ENCODE data around the gene INPP4B.
"Not testable (repeated sequence)": the region's sequence is repeated elsewhere in the genome, so short reads cannot be mapped to it uniquely, and the experiment has no call there.

INPP4B gene

DNA sequence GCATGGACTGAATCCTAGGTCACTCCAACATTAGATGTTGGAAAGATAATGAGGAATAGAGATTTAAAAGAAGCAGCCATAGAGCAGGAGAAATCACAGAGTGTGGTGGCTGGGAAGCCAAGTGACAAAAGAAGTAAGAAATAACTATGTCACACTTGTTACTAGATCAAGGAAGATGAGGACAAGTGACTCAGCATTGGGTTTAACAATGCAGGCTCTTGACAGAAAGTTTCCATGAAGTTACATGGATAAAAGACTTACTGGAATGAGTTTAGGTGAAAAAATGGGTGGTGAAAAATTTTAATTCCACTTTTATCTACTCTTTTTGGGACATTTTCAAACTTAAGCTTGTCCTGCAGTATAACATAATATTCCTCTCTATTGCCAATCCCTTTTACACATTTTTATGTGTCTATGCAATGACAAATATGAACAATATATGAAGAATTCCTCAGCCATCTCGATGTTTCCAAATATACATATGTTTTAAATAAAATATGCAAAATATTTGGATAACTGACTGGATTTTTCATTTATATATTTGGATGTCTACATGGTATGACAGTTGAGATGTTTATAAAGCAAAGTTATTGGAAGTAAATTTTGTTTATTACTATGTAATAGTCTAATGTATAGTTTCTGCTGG lies 747.1 kb downstream of the INPP4B start:
- H3K4me1 Mint-ChIP-seq: no peaks in the 10 kb centered on the region

DNA sequence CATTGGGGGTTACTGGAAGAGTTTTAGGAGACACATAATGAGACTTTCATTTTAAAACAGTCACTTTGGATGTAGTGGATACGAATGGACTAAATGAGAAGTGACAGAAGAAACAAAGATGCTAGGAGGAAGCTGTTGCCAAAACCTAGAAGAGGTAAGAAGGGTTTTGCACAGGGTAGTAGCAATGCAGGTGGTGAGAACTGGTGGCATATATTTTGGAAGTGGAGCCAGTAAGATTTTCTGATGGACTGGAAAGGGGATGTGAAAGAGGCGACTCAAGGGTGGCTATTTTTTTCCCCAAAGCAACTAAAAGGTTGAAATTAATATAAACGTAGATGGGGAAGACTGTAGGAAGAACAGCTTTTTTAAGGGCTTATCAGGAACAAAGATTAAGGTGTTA lies 747.7 kb downstream of the INPP4B start:
- ATAC-seq: no peak
- H3K4me3 Mint-ChIP-seq: no peak overlapping the region
- peaks cover 5% of the 10 kb centered on the region for H3K9me3 Mint-ChIP-seq

More for the DNA sequence above, 747.1 kb downstream of the INPP4B start:
- Mint-ChIP-seq H3K9me3 (peaks cover 5% of the 10 kb centered on the region), H3K4me3 (no peak overlapping the region), H3K27ac (no peak overlapping the region), H3K36me3 (no peaks in the 10 kb centered on the region), H3K27me3 (no peaks in the 10 kb centered on the region)
- ATAC-seq: no peak

DNA sequence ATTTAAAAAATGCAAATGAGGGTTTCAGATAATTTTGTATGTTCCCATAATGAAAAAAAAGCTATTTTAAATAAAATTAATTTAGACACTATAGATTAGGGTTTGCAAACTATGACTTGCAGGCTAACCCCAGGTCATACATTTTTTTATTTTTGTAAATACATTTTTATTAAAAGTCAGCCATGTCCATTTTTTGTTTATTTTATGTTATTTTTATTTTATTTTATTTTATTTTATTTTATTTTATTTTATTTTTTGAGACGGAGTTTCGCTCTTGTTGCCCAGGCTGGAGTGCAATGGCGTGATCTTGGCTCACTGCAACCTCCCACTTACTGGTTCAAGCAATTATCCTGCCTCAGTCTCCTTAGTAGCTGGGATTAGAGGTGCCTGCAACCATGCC lies 749.1 kb downstream of the INPP4B start:
- Mint-ChIP-seq H3K4me1 (no peaks in the 10 kb centered on the region), H3K9me3 (peaks cover 5% of the 10 kb centered on the region), H3K27ac (no peak overlapping the region), H3K27me3 (no peaks in the 10 kb centered on the region), H3K4me3 (no peak overlapping the region), H3K36me3 (no peaks in the 10 kb centered on the region)
- no peak for ATAC-seq

More for the DNA sequence above, 747.7 kb downstream of the INPP4B start:
- no peak overlapping the region for H3K27ac Mint-ChIP-seq
- H3K36me3 Mint-ChIP-seq: no peaks in the 10 kb centered on the region
- H3K4me1 Mint-ChIP-seq: no peaks in the 10 kb centered on the region
- no peaks in the 10 kb centered on the region for H3K27me3 Mint-ChIP-seq

DNA sequence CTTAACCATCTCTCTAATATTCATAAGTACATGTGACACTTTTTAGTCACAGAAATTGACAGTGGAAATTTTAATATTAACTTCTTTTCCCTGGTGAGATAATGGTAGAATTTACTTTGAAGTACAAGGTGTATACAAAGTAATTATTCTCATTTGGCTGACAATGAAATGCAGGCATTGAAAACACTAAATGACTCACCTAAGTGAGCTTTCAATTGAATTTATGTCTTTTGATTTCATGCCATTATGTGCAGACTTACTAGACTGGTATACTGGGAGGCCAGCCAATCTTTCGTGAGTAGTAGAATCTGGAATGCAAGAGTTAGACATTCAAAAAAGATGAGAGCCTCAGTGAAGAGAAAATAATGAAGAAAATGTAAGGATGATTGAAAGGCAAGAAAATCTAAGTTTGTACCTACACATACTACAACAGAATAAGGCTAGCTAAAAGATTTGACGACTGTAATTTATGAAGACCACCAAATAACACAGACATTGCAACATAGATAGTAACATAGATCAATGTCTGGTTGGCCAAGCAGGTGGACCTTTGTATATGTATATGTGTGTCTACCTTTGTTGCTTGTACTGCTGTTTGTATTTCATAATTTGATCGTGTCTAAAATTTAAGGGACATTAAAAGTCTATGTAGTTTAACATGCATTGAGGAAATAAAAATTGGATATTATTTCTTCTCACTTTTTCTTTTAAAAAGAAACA lies 750.1 kb downstream of the INPP4B start:
- H3K4me3 Mint-ChIP-seq: no peak overlapping the region
- H3K27ac Mint-ChIP-seq: no peak overlapping the region
- H3K27me3 Mint-ChIP-seq: no peaks in the 10 kb centered on the region
- no peak for ATAC-seq
- H3K4me1 Mint-ChIP-seq: no peaks in the 10 kb centered on the region
- H3K36me3 Mint-ChIP-seq: no peaks in the 10 kb centered on the region
- H3K9me3 Mint-ChIP-seq: peaks cover 5% of the 10 kb centered on the region

DNA sequence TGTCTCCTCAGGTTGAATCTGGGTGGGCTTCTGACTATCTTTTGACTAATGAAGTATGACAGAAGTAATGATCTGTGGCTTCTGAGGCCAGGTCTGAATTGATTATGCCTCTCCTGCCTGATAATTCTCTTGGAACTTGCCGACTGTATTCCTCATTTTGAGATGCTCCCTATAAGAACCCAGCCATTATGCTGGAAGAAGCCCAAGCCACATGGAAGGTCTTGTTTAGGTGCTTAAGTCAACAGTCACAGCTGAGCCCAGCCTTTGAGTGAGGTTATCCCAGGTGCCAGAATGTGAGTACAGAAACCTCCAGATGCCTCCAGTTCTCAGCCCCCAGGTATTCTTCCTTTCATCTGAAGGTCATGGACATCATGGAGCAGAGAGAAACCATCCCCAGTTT lies 753.2 kb downstream of the INPP4B start:
- Mint-ChIP-seq H3K27me3 (no peaks in the 10 kb centered on the region), H3K27ac (no peak overlapping the region), H3K36me3 (no peaks in the 10 kb centered on the region), H3K4me1 (no peaks in the 10 kb centered on the region), H3K9me3 (peaks cover under 1% of the 10 kb centered on the region), H3K4me3 (no peak overlapping the region)
- no peak for ATAC-seq

DNA sequence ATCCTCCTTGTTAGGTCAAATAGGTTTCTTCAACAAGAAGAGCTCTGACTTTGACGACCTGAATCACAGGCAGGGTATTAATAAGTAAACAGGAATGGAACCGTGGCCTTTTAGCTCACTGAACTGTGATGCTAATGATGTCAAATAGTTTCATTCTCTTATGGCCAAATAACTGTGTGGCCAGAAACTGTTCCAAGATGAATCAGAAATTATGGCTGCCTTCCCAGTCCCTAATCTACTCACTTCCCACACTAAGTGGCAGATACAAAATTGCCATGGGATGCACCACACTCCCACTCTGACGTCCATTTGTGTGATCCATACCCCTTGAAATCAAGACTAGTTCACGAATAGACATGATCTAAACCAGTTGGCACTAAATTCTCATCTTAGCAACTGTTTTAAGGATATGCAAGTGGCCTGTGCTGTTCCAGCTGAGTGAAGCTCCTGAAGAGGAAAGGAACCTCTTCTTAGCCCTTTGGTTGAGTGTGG lies 754.4 kb downstream of the INPP4B start:
- H3K4me3 Mint-ChIP-seq: no peak overlapping the region
- H3K9me3 Mint-ChIP-seq: no peaks in the 10 kb centered on the region
- H3K36me3 Mint-ChIP-seq: no peaks in the 10 kb centered on the region
- H3K27ac Mint-ChIP-seq: no peak overlapping the region
- no peaks in the 10 kb centered on the region for H3K4me1 Mint-ChIP-seq
- no peaks in the 10 kb centered on the region for H3K27me3 Mint-ChIP-seq
- ATAC-seq: no peak

DNA sequence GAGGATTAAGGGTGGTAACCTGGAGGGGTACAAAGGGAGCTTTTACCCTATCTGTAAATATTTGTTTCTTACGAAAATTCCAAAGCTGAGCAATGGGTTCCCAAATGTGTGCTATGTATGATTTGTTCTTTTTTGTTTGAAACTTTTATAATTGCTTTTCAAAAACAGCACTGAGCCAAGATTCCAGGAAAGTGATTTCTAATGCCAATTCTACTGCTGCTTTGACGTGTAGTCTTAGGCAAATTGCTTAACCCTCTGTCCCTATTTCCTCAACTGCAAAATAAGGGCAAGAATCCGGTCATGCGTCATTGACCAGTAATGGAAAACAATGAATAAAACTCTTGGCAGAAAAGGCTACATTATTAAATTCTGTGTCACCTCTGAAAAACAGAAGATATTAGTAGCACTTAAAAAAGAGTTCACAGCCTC lies 755.0 kb downstream of the INPP4B start:
- Mint-ChIP-seq H3K36me3 (no peaks in the 10 kb centered on the region), H3K4me1 (no peaks in the 10 kb centered on the region)
- ATAC-seq: no peak

DNA sequence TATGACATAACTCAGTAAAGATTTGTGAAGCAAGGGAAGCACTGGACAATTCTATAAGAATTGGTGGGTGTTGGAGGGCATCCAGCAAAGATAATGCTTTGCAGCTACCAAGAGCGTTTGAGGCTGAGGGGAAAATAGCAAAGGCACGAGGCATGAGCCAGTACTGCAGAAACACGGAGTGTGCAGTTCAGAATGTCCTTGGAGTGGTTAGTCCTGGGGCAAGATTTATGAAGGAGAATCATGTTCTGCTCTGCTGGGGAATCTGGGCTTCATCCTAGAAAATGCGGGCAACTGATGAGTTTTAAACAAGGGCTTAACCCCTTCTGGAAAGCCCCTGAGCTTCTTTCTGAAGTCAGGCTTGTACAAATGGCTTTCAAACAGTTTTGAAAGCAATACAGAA lies 757.2 kb downstream of the INPP4B start:
- Mint-ChIP-seq H3K36me3 (no peaks in the 10 kb centered on the region), H3K27ac (no peak overlapping the region), H3K27me3 (no peaks in the 10 kb centered on the region), H3K4me1 (no peaks in the 10 kb centered on the region), H3K4me3 (no peak overlapping the region), H3K9me3 (no peaks in the 10 kb centered on the region)
- no peak for ATAC-seq

More for the DNA sequence above, 755.0 kb downstream of the INPP4B start:
- no peak overlapping the region for H3K4me3 Mint-ChIP-seq
- no peak overlapping the region for H3K27ac Mint-ChIP-seq
- no peaks in the 10 kb centered on the region for H3K27me3 Mint-ChIP-seq
- no peaks in the 10 kb centered on the region for H3K9me3 Mint-ChIP-seq

DNA sequence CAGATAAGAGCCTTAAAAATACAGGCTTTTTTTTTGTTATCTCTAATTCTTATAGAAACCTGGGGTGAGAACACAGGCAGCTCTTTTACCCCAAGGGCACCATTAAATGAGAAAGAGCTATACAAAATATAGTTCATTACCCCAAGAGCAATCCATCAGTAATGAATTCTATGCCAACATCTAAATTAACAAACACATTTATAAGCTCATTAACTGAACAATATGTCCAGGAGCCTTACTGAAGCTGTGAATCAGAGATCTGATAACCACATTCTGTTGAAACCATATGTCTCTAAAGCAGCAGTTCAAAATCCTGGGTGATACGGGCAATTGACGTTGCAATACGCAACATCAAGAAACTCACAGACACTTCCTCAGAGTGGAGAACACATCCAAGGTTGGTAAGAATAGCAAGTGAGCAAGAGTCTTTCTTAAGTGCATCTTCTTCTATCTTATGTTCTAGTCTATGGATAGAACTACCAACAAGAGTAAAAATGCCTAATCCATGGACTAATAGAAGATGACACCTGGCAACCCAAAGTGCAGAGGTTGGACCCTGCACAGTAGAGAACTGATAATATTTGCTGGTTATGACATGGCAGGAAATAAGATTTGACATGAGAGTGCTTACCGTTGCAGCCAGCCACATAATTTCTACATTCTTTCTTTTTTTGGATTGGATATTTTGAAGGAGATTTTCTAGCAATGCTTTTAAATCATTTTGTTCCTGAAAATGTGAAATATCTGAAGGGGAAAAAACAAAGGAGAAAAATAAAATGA lies 760.4 kb downstream of the INPP4B start:
- no peaks in the 10 kb centered on the region for H3K36me3 Mint-ChIP-seq
- no peak overlapping the region for H3K27ac Mint-ChIP-seq
- H3K4me1 Mint-ChIP-seq: no peaks in the 10 kb centered on the region

DNA sequence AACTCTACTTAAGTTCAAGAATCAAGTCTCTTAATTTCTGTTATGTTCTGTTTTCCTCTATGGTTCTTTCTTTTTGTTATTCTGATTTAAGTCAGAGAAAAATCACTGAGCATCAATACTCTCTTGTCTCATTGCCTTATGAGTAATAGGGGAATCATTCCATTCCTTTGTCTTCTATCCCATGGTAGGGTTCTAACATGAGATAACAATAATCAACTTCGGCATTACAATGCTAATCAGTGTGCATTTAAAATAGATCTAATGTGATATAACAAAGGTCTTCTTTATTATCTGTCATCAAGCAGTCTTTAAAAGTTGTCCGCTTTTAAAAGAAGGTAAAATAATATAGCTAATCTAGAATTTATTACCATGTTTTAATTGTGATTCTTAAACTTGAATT lies 762.8 kb downstream of the INPP4B start:
- Mint-ChIP-seq H3K9me3 (no peaks in the 10 kb centered on the region), H3K27me3 (no peaks in the 10 kb centered on the region), H3K4me3 (no peak overlapping the region), H3K4me1 (no peaks in the 10 kb centered on the region), H3K27ac (no peak overlapping the region), H3K36me3 (no peaks in the 10 kb centered on the region)
- no peak for ATAC-seq

More for the DNA sequence above, 760.4 kb downstream of the INPP4B start:
- H3K27me3 Mint-ChIP-seq: no peaks in the 10 kb centered on the region
- H3K4me3 Mint-ChIP-seq: no peak overlapping the region
- no peak for ATAC-seq
- H3K9me3 Mint-ChIP-seq: no peaks in the 10 kb centered on the region

DNA sequence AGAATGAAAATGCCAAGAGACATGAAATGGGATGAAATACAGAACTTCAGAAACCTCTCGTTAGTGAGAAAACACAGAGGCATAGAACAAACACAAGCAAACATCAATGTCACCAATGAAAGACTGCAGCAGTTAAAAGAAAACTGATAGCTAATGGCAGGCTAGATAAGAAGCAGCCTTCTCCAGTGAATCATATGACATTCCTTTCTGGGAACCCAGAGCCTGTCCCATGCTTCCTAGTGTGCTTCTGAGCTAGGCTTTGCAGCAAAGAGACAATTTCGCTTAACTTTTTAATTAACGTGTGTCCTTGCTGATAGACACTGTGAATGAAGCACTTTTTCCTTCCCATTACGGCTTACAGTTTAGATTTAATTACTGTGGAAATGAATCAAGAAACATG lies 765.1 kb downstream of the INPP4B start:
- ATAC-seq: no peak
- Mint-ChIP-seq H3K36me3 (no peaks in the 10 kb centered on the region), H3K27me3 (no peaks in the 10 kb centered on the region), H3K4me1 (no peaks in the 10 kb centered on the region), H3K27ac (no peak overlapping the region), H3K4me3 (no peak overlapping the region), H3K9me3 (no peaks in the 10 kb centered on the region)

DNA sequence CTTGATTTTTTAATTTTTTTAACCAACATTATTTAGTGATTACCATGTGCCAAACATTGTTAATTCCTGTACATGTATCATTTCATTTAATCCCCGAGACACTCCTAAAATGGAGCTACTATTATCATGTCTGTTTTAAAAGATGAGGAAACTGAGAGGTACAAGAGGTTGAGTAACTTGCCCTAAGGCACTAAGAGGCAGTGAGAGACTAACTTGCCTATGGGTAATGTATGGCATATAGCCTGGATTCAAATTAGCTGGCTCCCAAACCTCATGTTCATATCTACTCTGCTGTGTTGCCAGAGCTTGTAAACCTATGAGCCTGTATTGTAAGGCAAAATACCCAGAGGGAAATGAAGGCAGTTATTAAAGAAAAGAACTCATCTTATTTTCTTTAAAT lies 766.1 kb downstream of the INPP4B start:
- Mint-ChIP-seq H3K4me1 (no peaks in the 10 kb centered on the region), H3K4me3 (no peak overlapping the region), H3K27ac (no peak overlapping the region), H3K9me3 (no peaks in the 10 kb centered on the region), H3K36me3 (no peaks in the 10 kb centered on the region), H3K27me3 (no peaks in the 10 kb centered on the region)
- ATAC-seq: no peak

DNA sequence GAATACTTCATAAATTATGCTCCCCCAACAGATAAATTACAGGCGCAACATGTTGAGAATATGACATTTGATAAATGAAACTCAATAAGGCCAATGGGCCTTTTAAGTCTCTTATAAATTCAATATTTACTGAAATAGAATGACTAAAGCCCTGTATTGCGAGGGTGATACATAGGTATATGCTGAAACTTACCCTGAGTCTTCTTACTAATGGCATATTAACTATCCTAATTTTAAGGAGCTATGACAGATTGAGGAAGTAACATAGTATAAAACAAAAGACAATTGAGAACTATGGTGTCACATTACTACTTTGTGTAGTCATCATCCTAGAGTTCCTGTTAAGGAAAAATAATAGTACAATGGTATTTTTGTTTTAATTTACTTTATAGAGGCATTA lies 769.1 kb downstream of the INPP4B start:
- no peaks in the 10 kb centered on the region for H3K36me3 Mint-ChIP-seq
- ATAC-seq: no peak
- no peak overlapping the region for H3K4me3 Mint-ChIP-seq
- no peaks in the 10 kb centered on the region for H3K27me3 Mint-ChIP-seq
- H3K9me3 Mint-ChIP-seq: no peaks in the 10 kb centered on the region
- H3K4me1 Mint-ChIP-seq: no peaks in the 10 kb centered on the region
- H3K27ac Mint-ChIP-seq: no peak overlapping the region

DNA sequence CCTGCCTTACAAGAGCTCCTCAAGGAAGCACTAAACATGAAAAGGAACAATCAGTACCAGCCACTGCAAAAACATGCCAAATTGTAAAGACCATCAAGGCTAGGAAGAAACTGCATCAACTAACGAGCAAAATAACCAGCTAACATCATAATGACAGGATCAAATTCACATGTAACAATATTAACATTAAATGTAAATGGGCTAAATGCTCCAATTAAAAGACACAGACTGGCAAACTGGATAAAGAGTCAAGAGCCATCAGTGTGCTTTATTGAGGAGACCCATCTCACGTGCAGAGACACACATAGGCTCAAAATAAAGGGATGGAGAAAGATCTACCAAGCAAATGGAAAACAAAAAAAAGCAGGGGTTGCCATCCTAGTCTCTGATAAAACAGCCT lies 777.8 kb downstream of the INPP4B start:
- not testable (repeated sequence) for H3K36me3 Mint-ChIP-seq, H3K4me1 Mint-ChIP-seq, H3K4me3 Mint-ChIP-seq, H3K27ac Mint-ChIP-seq, H3K27me3 Mint-ChIP-seq, ATAC-seq
- H3K9me3 Mint-ChIP-seq: peaks cover 20% of the 10 kb centered on the region

DNA sequence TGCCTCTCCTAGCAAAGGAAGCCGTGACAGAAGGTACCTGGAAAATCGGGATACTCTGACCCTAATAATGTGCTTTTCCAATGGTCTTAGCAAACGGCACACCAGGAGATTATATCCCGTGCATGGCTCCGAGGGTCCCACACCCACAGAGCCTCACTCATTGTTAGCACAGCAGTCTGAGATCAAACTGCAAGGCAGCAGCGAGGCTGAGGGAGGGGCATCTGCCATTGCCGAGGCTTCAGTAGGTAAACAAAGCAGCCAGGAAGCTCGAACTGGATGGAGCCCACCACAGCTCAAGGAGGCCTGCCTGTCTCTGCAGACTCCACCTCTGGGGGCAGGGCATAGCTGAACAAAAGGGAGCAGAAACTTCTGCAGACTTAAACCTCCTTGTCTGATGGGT lies 779.5 kb downstream of the INPP4B start:
- not testable (repeated sequence) for H3K4me1 Mint-ChIP-seq
- H3K9me3 Mint-ChIP-seq: peaks cover 21% of the 10 kb centered on the region

More for the DNA sequence above, 779.5 kb downstream of the INPP4B start:
- ATAC-seq, H3K36me3 Mint-ChIP-seq, H3K4me3 Mint-ChIP-seq, H3K27ac Mint-ChIP-seq, H3K27me3 Mint-ChIP-seq: not testable (repeated sequence)

All from stimulated activated memory B cell treated with anti-CD40 and anti-IgM and Interleukin-4, amounts not matched to agents 10 μg/mL and 1 μg/mL and 100 μg/mL, for 72 hours (primary cell).